Hepatocyte (in vitro differentiated cells): Measurements from ENCODE around the gene OR52I2. TPM values are rescaled to one million over a fixed set of nuclear protein-coding genes. Genes with fewer than 3 reads are reported as not detected.

Experiments
- DNase-seq: peaks from one replicate; pipeline ENCODE4 v3.0.0-alpha.2; 2016; ENCODE audit warnings: low spot score
- H2AFZ ChIP-seq: fragments of 200-600 bp; sonication (generic); 2 replicates; pipeline ENCODE4 v1.6.0; 2016; ENCODE audit warnings: antibody characterized with exemption, mild to moderate bottlenecking
- H3K27ac ChIP-seq: fragments of 200-600 bp; sonication (generic); 2 replicates; pipeline ENCODE4 v1.5.1; 2016; ENCODE audit warnings: mild to moderate bottlenecking
- H3K27me3 ChIP-seq: fragments of 200-600 bp; sonication (generic); 2 replicates; pipeline ENCODE4 v1.6.1; 2016
- H3K36me3 ChIP-seq: fragments of 200-600 bp; sonication (generic); replicated peaks from 2 replicates; pipeline ENCODE4 v1.5.1; 2016; ENCODE audit warnings: low read depth; ENCODE audit not compliant: insufficient read depth
- H3K4me1 ChIP-seq: fragments of 200-600 bp; sonication (generic); 2 replicates; pipeline ENCODE4 v1.5.1; 2016; ENCODE audit warnings: mild to moderate bottlenecking, moderate library complexity; ENCODE audit not compliant: insufficient read depth
- H3K4me2 ChIP-seq: fragments of 200-600 bp; sonication (generic); 2 replicates; pipeline ENCODE4 v1.6.0; 2016
- H3K4me3 ChIP-seq: fragments of 200-600 bp; sonication (generic); 2 replicates; pipeline ENCODE4 v1.5.1; 2016; ENCODE audit warnings: mild to moderate bottlenecking
- H3K79me2 ChIP-seq: fragments of 200-600 bp; sonication (generic); 2 replicates; pipeline ENCODE4 v1.6.0; 2017; ENCODE audit warnings: mild to moderate bottlenecking
- H3K9me2 ChIP-seq: fragments of 200-600 bp; sonication (generic); replicated peaks from 2 replicates; pipeline ENCODE4 v1.6.0; 2017; ENCODE audit warnings: mild to moderate bottlenecking; ENCODE audit not compliant: insufficient read depth
- H3K9me3 ChIP-seq: fragments of 200-600 bp; sonication (generic); 2 replicates; pipeline ENCODE4 v1.5.1; 2016; ENCODE audit warnings: low read depth, mild to moderate bottlenecking
- H4K20me1 ChIP-seq: fragments of 200-600 bp; sonication (generic); 2 replicates; pipeline ENCODE4 v1.6.0; 2016; ENCODE audit warnings: mild to moderate bottlenecking; ENCODE audit not compliant: insufficient read depth, poor library complexity, severe bottlenecking
- CTCF ChIP-seq: fragments of 200-600 bp; sonication (generic); IDR thresholded peaks from 2 replicates; pipeline ENCODE4 v1.5.1; 2016; ENCODE audit warnings: antibody characterized with exemption, mild to moderate bottlenecking; ENCODE audit not compliant: poor library complexity
- EZH2 ChIP-seq: fragments of 200-600 bp; sonication (generic); IDR thresholded peaks from 2 replicates; pipeline ENCODE4 v1.6.1; 2016; ENCODE audit warnings: antibody characterized with exemption, mild to moderate bottlenecking, borderline replicate concordance
- EZH2phosphoT487 ChIP-seq: fragments of 200-600 bp; sonication (generic); IDR thresholded peaks from one replicate; pipeline ENCODE4 v1.6.1; 2018; ENCODE audit warnings: antibody characterized with exemption, mild to moderate bottlenecking, low read depth, moderate library complexity; ENCODE audit not compliant: unreplicated experiment, severe bottlenecking
- WGBS: methylation state at CpG from one replicate; pipeline ENCODE4 v1.1.6; 2016; ENCODE audit warnings: low lambda C conversion rate; ENCODE audit errors: missing lambda C conversion rate; 5-methylcytosine and 5-hydroxymethylcytosine counted together
- polyA plus RNA-seq: library from polyadenylated mRNA; unstranded; fragments of >200 nt; fragmentation: Nextera tagmentation; extraction: Ambion mirVana; gene quantifications from 2 replicates; pipeline ENCODE4 v1.2.1, GENCODE V29; 2016
- total RNA-seq: library from RNA; depleted of rRNA; stranded (reverse); fragments of >200 nt; gene quantifications from 2 replicates; pipeline ENCODE4 v1.2.3, GENCODE V29; 2014

OR52I2 gene
- total and polyA plus RNA-seq, 2 experiments from 2014 or later: not detected

- Histone ChIP-seq H3K9me3 (no peaks in the 10 kb centered on the region), H3K4me2 (no peak overlapping the region), H3K9me2 (no peaks in the 10 kb centered on the region), H3K4me1 (no peaks in the 10 kb centered on the region), H3K27ac (no peak overlapping the region), H3K27me3 (no peaks in the 10 kb centered on the region), H4K20me1 (no peaks in the 10 kb centered on the region), H2AFZ (no peak overlapping the region), H3K4me3 (no peak overlapping the region), H3K36me3 (no peaks in the 10 kb centered on the region), H3K79me2 (no peaks in the 10 kb centered on the region)
- 95% methylated on average over 6 of the region's 6 CpGs for WGBS
- no peak for DNase-seq
- TF ChIP-seq CTCF (no peak), EZH2 (no peak), EZH2phosphoT487 (no peak)
Measured at GRCh38 chr11:4639931-4640330, 58.4 kb downstream of the OR52I2 start.

- H3K4me3 ChIP-seq: no peak overlapping the region
- 72% methylated on average over 7 of the region's 7 CpGs for WGBS
- H3K36me3 ChIP-seq: no peaks in the 10 kb centered on the region
- H3K9me3 ChIP-seq: no peaks in the 10 kb centered on the region
- no peaks in the 10 kb centered on the region for H3K9me2 ChIP-seq
- no peak overlapping the region for H3K4me2 ChIP-seq
- DNase-seq: no peak
- TF ChIP-seq CTCF (no peak), EZH2 (no peak), EZH2phosphoT487 (no peak)
- no peaks in the 10 kb centered on the region for H3K4me1 ChIP-seq
- no peaks in the 10 kb centered on the region for H3K27me3 ChIP-seq
- H3K79me2 ChIP-seq: no peaks in the 10 kb centered on the region
- no peaks in the 10 kb centered on the region for H4K20me1 ChIP-seq
- H2AFZ ChIP-seq: no peak overlapping the region
- no peak overlapping the region for H3K27ac ChIP-seq
Measured at GRCh38 chr11:4641501-4641900, 60.0 kb downstream of the OR52I2 start.

- H3K79me2 ChIP-seq: no peaks in the 10 kb centered on the region
Measured at GRCh38 chr11:4642043-4642442, 60.5 kb downstream of the OR52I2 start.

More at GRCh38 chr11:4642043-4642442, 60.5 kb downstream of the OR52I2 start:
- H4K20me1 ChIP-seq: no peaks in the 10 kb centered on the region
- no peaks in the 10 kb centered on the region for H3K36me3 ChIP-seq
- H3K4me1 ChIP-seq: no peaks in the 10 kb centered on the region
- no peak overlapping the region for H3K4me2 ChIP-seq
- no peaks in the 10 kb centered on the region for H3K9me2 ChIP-seq
- 90% methylated on average over 7 of the region's 7 CpGs for whole genome bisulfite sequencing
- no peak overlapping the region for H3K27ac ChIP-seq
- TF ChIP-seq CTCF: no peak
- TF ChIP-seq EZH2: no peak
- no peak for TF ChIP-seq EZH2phosphoT487
- no peaks in the 10 kb centered on the region for H3K9me3 ChIP-seq
- no peak overlapping the region for H3K4me3 ChIP-seq
- no peaks in the 10 kb centered on the region for H3K27me3 ChIP-seq
- no peak for DNase-seq
- no peak overlapping the region for H2AFZ ChIP-seq

Other genes starting within 250 kb of the OR52I2 start
- not detected in 2 replicates for gene OR52B4, start 213.4 kb upstream of the OR52I2 start, total RNA-seq
- gene OR52B4, start 213.4 kb upstream of the OR52I2 start, polyA plus RNA-seq: not detected in 2 replicates
- gene TRIM21, start 188.0 kb upstream of the OR52I2 start, total RNA-seq: 17.4 and 22.5 TPM in 2 replicates
- 15.7 and 20.3 TPM in 2 replicates for gene TRIM21, start 188.0 kb upstream of the OR52I2 start, polyA plus RNA-seq
- gene OR52K2, start 132.4 kb upstream of the OR52I2 start, total RNA-seq: not detected in 2 replicates
- gene OR52K2, start 132.4 kb upstream of the OR52I2 start, polyA plus RNA-seq: not detected in 2 replicates
- 0.04 and 0.07 TPM in 2 replicates for gene OR52K1, start 99.1 kb upstream of the OR52I2 start, total RNA-seq
- not detected in 2 replicates for gene OR52K1, start 99.1 kb upstream of the OR52I2 start, polyA plus RNA-seq
- 0.27 TPM in 1 of 2 replicates, not detected in the other for gene OR52M1, start 36.6 kb upstream of the OR52I2 start, total RNA-seq
- gene OR52M1, start 36.6 kb upstream of the OR52I2 start, polyA plus RNA-seq: not detected in 2 replicates
- gene OR52I1, start 12.3 kb downstream of the OR52I2 start, total RNA-seq: not detected in 2 replicates
- not detected in 2 replicates for gene OR52I1, start 12.3 kb downstream of the OR52I2 start, polyA plus RNA-seq
- gene TRIM68, start 26.5 kb downstream of the OR52I2 start, total RNA-seq: 16.1 and 19.8 TPM in 2 replicates
- 5.9 and 8.3 TPM in 2 replicates for gene TRIM68, start 26.5 kb downstream of the OR52I2 start, polyA plus RNA-seq
- not detected in 2 replicates for gene OR51D1, start 55.7 kb downstream of the OR52I2 start, total RNA-seq
- not detected in 2 replicates for gene OR51D1, start 55.7 kb downstream of the OR52I2 start, polyA plus RNA-seq
- gene OR51E1, start 62.2 kb downstream of the OR52I2 start, total RNA-seq: 1.2 and 1.3 TPM in 2 replicates
- gene OR51E1, start 62.2 kb downstream of the OR52I2 start, polyA plus RNA-seq: 0.92 and 2.2 TPM in 2 replicates
- 0.28 and 0.30 TPM in 2 replicates for gene OR51E2, start 116.1 kb downstream of the OR52I2 start, total RNA-seq
- 0.43 and 0.57 TPM in 2 replicates for gene OR51E2, start 116.1 kb downstream of the OR52I2 start, polyA plus RNA-seq
- gene MMP26, start 123.0 kb downstream of the OR52I2 start, total RNA-seq: not detected in 2 replicates
- not detected in 2 replicates for gene MMP26, start 123.0 kb downstream of the OR52I2 start, polyA plus RNA-seq
- gene OR51F1, start 188.2 kb downstream of the OR52I2 start, total RNA-seq: not detected in 2 replicates
- not detected in 2 replicates for gene OR51F1, start 188.2 kb downstream of the OR52I2 start, polyA plus RNA-seq
- not detected in 2 replicates for gene OR52R1, start 222.6 kb downstream of the OR52I2 start, total RNA-seq
- gene OR52R1, start 222.6 kb downstream of the OR52I2 start, polyA plus RNA-seq: not detected in 2 replicates
- gene OR51F2, start 239.6 kb downstream of the OR52I2 start, total RNA-seq: not detected in 2 replicates
- gene OR51F2, start 239.6 kb downstream of the OR52I2 start, polyA plus RNA-seq: not detected in 2 replicates